Testis (tissue), 2 donors: ENCODE data around the gene TFAP2D.

Experiments
- CTCF ChIP-seq, 3 experiments: fragments of 450-650 bp in 2 of 3; fragments of 200-600 bp in 1 of 3; sonication (generic) in 1 of 3; IDR thresholded peaks; one replicate each; pipeline ENCODE4 v1.5.1; 2016 to 2019; ENCODE audit warnings: antibody characterized with exemption in 3 of 3, mild to moderate bottlenecking in 2 of 3, moderate library complexity in 1 of 3
- POLR2A ChIP-seq: fragments of 450-650 bp; IDR thresholded peaks from one replicate; pipeline ENCODE4 v1.6.1; 2017; ENCODE audit warnings: antibody characterized with exemption, mild to moderate bottlenecking, moderate library complexity

GRCh38 chr6:50780382-50780781 is 67.1 kb downstream of the TFAP2D start:
- TF ChIP-seq CTCF (IDR thresholded peaks at IDR 0.05) (no peak), POLR2A (no peak)
